PC-3 (cell line): Measurements from ENCODE around the gene NENF. TPM values are rescaled to one million over a fixed set of nuclear protein-coding genes. Genes with fewer than 3 reads are reported as not detected.

Experiments
- ATAC-seq: fragments of 200-7000 bp; cut with Tn5 transposase; 2 replicates; pipeline ENCODE4 v1.9.1; 2020; ENCODE audit warnings: mild to moderate bottlenecking, moderate library complexity
- BruUV-seq: library from RNA; stranded (reverse); fragments of 400-500 nt; replicated peaks from 2 replicates; lab custom pipeline; 2021; lab: Mats Ljungman, UMichigan
- CTCF ChIA-PET: fragments of 300-600 bp; sonication (Branson Sonifier 250); formaldehyde crosslinking; loops from one replicate; lab custom pipeline; 2022; ENCODE audit warnings: antibody characterized with exemption; lab: Charles Lee
- POLR2A ChIA-PET: fragments of 300-600 bp; sonication (Branson Sonifier 250); formaldehyde crosslinking; loops from one replicate; lab custom pipeline; 2022; ENCODE audit warnings: antibody characterized with exemption; ENCODE audit not compliant: unreplicated experiment; lab: Charles Lee
- DNase-seq: peaks from one replicate; pipeline ENCODE4 v3.0.0-alpha.2; 2015
- H2AFZ ChIP-seq: fragments of 300-600 bp; sonication (generic); 2 replicates; pipeline ENCODE4 v1.6.0; 2016; ENCODE audit warnings: antibody characterized with exemption, low read length
- H3F3A ChIP-seq: fragments of 300-600 bp; sonication (generic); one replicate; pipeline ENCODE4 v1.6.0; 2017; ENCODE audit warnings: antibody characterized with exemption, low read length, control low read depth, mild to moderate bottlenecking; ENCODE audit not compliant: unreplicated experiment
- H3K27ac ChIP-seq: fragments of 300-600 bp; sonication (generic); 2 replicates; pipeline ENCODE4 v1.5.1; 2016; ENCODE audit warnings: mild to moderate bottlenecking, low read length
- H3K27me3 ChIP-seq: fragments of 300-600 bp; sonication (generic); 2 replicates; pipeline ENCODE4 v1.6.1; 2016; ENCODE audit warnings: low read length, mixed read lengths
- H3K36me3 ChIP-seq: fragments of 300-600 bp; sonication (generic); 2 replicates; pipeline ENCODE4 v1.6.1; 2016; ENCODE audit warnings: low read depth, mixed run types, low read length, mixed read lengths
- H3K4me1 ChIP-seq: fragments of 300-600 bp; sonication (generic); 2 replicates; pipeline ENCODE4 v1.5.1; 2016; ENCODE audit warnings: low read length; ENCODE audit not compliant: insufficient read depth
- H3K4me2 ChIP-seq: fragments of 300-600 bp; sonication (generic); 2 replicates; pipeline ENCODE4 v1.6.0; 2016; ENCODE audit warnings: low read length
- H3K4me3 ChIP-seq: fragments of 300-600 bp; sonication (generic); 2 replicates; pipeline ENCODE4 v1.5.1; 2016; ENCODE audit warnings: mild to moderate bottlenecking, low read length, mixed read lengths
- H3K79me2 ChIP-seq: fragments of 300-600 bp; sonication (generic); 2 replicates; pipeline ENCODE4 v1.6.1; 2017; ENCODE audit warnings: low read length, mixed read lengths
- H3K9ac ChIP-seq: fragments of 300-600 bp; sonication (generic); 2 replicates; pipeline ENCODE4 v1.6.0; 2016; ENCODE audit warnings: mild to moderate bottlenecking, low read length
- H3K9me2 ChIP-seq: fragments of 300-600 bp; sonication (generic); replicated peaks from 2 replicates; pipeline ENCODE4 v1.6.1; 2016; ENCODE audit warnings: mixed run types, low read length, mixed read lengths
- H3K9me3 ChIP-seq: fragments of 300-600 bp; sonication (generic); 2 replicates; pipeline ENCODE4 v1.6.1; 2016; ENCODE audit warnings: low read length, mixed read lengths
- H4K20me1 ChIP-seq: fragments of 300-600 bp; sonication (generic); 2 replicates; pipeline ENCODE4 v1.6.1; 2016; ENCODE audit warnings: low read length, mixed read lengths
- CTCF ChIP-seq: fragments of 300-600 bp; sonication (generic); conservative IDR thresholded peaks from 2 replicates; pipeline ENCODE4 v1.5.1; 2017; ENCODE audit warnings: antibody characterized with exemption, low read depth, mild to moderate bottlenecking, low read length
- EZH2 ChIP-seq: fragments of 300-600 bp; sonication (generic); IDR thresholded peaks from one replicate; pipeline ENCODE4 v1.6.1; 2017; ENCODE audit warnings: antibody characterized with exemption, mild to moderate bottlenecking, low read length; ENCODE audit not compliant: unreplicated experiment
- EZH2phosphoT487 ChIP-seq: fragments of 300-600 bp; sonication (generic); IDR thresholded peaks from 2 replicates; pipeline ENCODE4 v1.6.1; 2018; ENCODE audit warnings: mild to moderate bottlenecking, antibody characterized with exemption, low read length, borderline replicate concordance
- intact Hi-C: fragments of 100-400 bp; cut with micrococcal nuclease; formaldehyde crosslinking; loops from 2 replicates; pipeline ENCODE4 v1.9.0; 2023
- total RNA-seq: library from RNA; depleted of rRNA; stranded (reverse); fragments of >200 nt; gene quantifications from 2 replicates; pipeline ENCODE4 v1.2.3, GENCODE V29; 2014

The NENF gene
- total RNA-seq, 1 experiment from 2014 or later, result 161 TPM

DNA sequence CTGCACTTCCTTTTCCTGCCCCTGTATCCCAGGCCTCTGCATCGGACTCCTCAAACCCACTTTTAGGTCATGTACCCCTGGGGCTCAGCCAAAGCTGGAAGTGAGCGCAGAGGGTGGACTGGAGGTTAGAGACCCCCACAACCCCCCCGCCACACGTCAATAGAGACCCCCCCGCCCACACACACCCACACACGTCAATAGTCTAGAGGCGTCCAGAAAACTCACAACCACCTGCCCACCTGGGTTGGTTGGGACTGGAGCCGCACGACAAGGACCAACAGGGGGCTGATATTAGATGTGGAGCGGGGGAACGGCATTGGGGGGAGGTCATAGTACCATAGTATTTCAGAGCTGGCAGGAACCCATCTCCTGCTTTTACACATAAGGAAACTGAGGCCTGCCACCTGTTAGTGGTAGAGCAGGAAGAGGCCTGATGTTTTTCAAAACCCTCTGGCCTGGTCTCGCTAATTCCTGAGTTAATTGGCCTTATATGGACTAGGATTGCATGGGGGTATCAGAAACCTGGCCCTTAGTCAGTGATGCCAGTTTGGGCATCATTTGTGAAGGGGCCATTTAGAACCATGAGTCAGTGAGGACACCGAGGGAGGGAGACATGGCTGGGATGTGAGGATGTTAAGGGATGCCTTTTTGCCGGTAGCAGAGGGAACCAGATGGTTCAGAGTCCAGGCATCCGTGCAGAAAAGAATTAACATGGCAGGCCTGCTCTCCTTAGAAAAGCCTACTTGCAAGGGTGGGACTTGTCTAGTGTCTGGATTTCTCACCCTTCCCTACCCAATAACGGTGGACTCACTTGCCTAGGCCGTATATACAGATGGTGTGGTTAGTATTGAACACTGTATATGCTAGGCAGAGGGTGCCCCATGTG is 1.1 kb downstream of the NENF start:
- Histone ChIP-seq H3F3A (no peaks in the 10 kb centered on the region), H3K9me3 (no peaks in the 10 kb centered on the region), H4K20me1 (no peaks in the 10 kb centered on the region), H3K79me2 (peaks cover 54% of the 10 kb centered on the region), H3K27me3 (no peaks in the 10 kb centered on the region), H3K4me2 (peak overlapping the region; percentile 95), H3K4me1 (peaks cover 23% of the 10 kb centered on the region), H3K4me3 (peak overlapping the region; percentile 76), H2AFZ (peak overlapping the region; percentile 78), H3K9me2 (no peaks in the 10 kb centered on the region), H3K36me3 (0 out of 2 replicates have a peak, but pooled peaks cover 7% of the 10 kb centered on the region), H3K27ac (no peak overlapping the region), H3K9ac (peak overlapping the region; percentile 79)
- ChIA-PET POLR2A (interaction anchor here (0.5 kb wide), 1 partner anchor 563 kb away, joined by 5 read pairs; no protein-coding TSS in a partner anchor), CTCF (interaction anchor here (0.6 kb wide), 2 partner anchors 21 to 310 kb away, joined by 3 to 5 read pairs; no protein-coding TSS in a partner anchor)
- intact Hi-C loops, result loop anchor here (2.0 to 10.0 kb wide), 2 partner anchors 149 to 399 kb away; partner anchors contain the start of genes DTL, INTS7 and PPP2R5A
- no peak for TF ChIP-seq EZH2
- no TSS peak for BruUV-seq
- DNase-seq, result no peak
- ATAC-seq, result no peak

DNA sequence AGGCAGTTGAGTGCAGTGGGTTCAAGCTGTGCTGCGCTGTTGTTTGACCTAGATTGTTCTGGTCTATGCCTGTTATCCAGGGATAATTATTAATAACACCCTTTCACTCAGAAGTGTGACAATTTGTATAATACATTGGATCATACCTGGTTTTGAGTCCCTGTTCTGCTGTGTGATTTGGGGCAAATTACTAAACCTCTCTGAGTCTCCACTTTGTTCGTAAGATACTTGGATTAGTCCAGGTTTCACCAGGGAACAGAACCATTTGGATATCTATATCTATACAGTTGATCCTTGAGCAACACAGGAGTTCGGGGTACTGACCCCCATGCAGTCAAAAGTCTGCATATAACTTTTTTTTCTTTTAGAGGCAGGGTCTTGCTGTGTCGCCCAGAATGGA is 2.3 kb downstream of the NENF start:
- Histone ChIP-seq H3K9ac (no peak overlapping the region), H3K79me2 (peaks cover 56% of the 10 kb centered on the region), H3K4me2 (0 out of 2 replicates have a peak overlapping the region, but pooled peaks have one; percentile 95), H3K4me1 (peaks cover 23% of the 10 kb centered on the region), H3F3A (no peaks in the 10 kb centered on the region), H3K36me3 (0 out of 2 replicates have a peak, but pooled peaks cover 7% of the 10 kb centered on the region), H4K20me1 (no peaks in the 10 kb centered on the region), H3K4me3 (no peak overlapping the region), H3K9me3 (no peaks in the 10 kb centered on the region), H3K27me3 (no peaks in the 10 kb centered on the region), H3K9me2 (no peaks in the 10 kb centered on the region), H3K27ac (no peak overlapping the region), H2AFZ (no peak overlapping the region)
- CTCF ChIA-PET, result no interaction called here
- TF ChIP-seq EZH2 (no peak), CTCF (no peak), EZH2phosphoT487 (no peak)
- no TSS peak for BruUV-seq
- no peak for ATAC-seq
- intact Hi-C loops, result loop anchor here (10.0 kb wide), 1 partner anchor 150 kb away; the partner anchor contains the start of gene PPP2R5A
- no peak for DNase-seq
- POLR2A ChIA-PET, result no interaction called here

DNA sequence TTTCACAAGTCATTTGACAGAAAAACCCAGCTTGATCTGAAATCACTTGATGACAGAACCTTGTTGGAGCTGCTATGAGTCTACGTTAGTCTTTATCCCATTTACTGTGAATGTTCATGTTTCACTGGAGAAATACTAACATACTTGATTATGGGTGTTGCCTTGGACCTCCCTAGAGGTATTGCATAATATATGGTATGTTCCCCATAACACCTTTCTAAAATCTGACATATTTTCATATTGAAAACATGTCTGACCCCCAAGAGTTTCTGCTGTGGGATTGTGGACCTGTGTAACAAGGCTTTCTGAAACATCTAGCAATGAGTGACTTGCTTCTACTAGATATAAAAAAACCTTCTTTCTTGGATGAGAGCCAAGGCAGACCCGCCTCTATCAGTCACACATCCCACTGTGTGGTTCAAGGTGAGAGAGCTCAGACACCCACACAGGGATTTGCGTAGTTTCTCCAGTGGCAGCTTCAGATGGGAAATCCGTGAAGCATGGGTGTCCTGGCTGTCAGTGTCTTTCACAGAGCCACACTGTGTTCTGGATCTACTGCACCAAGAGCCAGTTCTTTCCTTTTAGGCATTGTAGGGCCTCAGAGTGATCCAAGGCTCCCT is 4.6 kb downstream of the NENF start:
- no peak overlapping the region for H3K4me2 ChIP-seq
- H3K79me2 ChIP-seq, result peaks cover 64% of the 10 kb centered on the region
- no peak for TF ChIP-seq EZH2
- TF ChIP-seq CTCF, result no peak
- TF ChIP-seq EZH2phosphoT487, result no peak
- POLR2A ChIA-PET, result interaction anchor here (0.5 kb wide), 1 partner anchor 370 kb away, joined by 3 read pairs; no protein-coding TSS in a partner anchor
- H4K20me1 ChIP-seq, result no peaks in the 10 kb centered on the region
- no peaks in the 10 kb centered on the region for H3K9me2 ChIP-seq
- no peak overlapping the region for H2AFZ ChIP-seq
- intact Hi-C loops, result loop anchor here (10.0 kb wide), 1 partner anchor 152 kb away; the partner anchor contains the start of gene PPP2R5A
- 0 out of 2 replicates have a peak, but pooled peaks cover 7% of the 10 kb centered on the region for H3K36me3 ChIP-seq
- no peaks in the 10 kb centered on the region for H3K9me3 ChIP-seq
- peaks cover 11% of the 10 kb centered on the region for H3K4me1 ChIP-seq
- H3K27me3 ChIP-seq, result no peaks in the 10 kb centered on the region
- H3F3A ChIP-seq, result no peaks in the 10 kb centered on the region
- DNase-seq (peak; percentile 35), ATAC-seq (no peak)
- CTCF ChIA-PET, result no interaction called here
- H3K4me3 ChIP-seq, result no peak overlapping the region
- no peak overlapping the region for H3K27ac ChIP-seq
- no peak overlapping the region for H3K9ac ChIP-seq
- BruUV-seq, result no TSS peak
